Lung (tissue), 12 donors: ENCODE results near the gene NLGN3. TPM values are rescaled to one million over a fixed set of nuclear protein-coding genes. Genes with fewer than 3 reads are reported as not detected.
A peak's percentile ranks its signal among the peaks of the same experiment; 100 is the strongest.
"Not testable (repeated sequence)": the region's sequence is repeated elsewhere in the genome, so short reads cannot be mapped to it uniquely, and the experiment has no call there.

Experiments
- ATAC-seq: fragments of 200-7000 bp; cut with Tn5 transposase; one replicate; pipeline ENCODE4 v1.9.1; 2020; ENCODE audit warnings: moderate number of reproducible peaks; ENCODE audit not compliant: insufficient read depth, low FRiP score
- DNase-seq, 3 donors: peaks; one replicate each; pipeline ENCODE4 v3.0.0-alpha.2; 2013 to 2017
- H3K27ac ChIP-seq, 2 donors: one replicate each; pipeline ENCODE4 v1.5.1; 2013; ENCODE audit warnings: mild to moderate bottlenecking in 2 of 2, moderate library complexity in 2 of 2, control low read depth in 1 of 2, inconsistent platforms in 1 of 2, low read depth in 1 of 2, low read length in 1 of 2
- H3K27me3 ChIP-seq, 3 donors: one replicate each; pipeline ENCODE4 v1.5.1; 2013; ENCODE audit warnings: low read length in 2 of 3; ENCODE audit not compliant: control insufficient read depth in 3 of 3, insufficient read depth in 3 of 3
- H3K36me3 ChIP-seq, 4 donors: one replicate each; pipeline ENCODE4 v1.5.1; 2013; ENCODE audit warnings: low read length in 4 of 4, mild to moderate bottlenecking in 1 of 4, moderate library complexity in 1 of 4; ENCODE audit not compliant: control insufficient read depth in 4 of 4, insufficient read depth in 4 of 4
- H3K4me1 ChIP-seq, 5 donors: one replicate each; pipeline ENCODE4 v1.5.1; 2013; ENCODE audit warnings: low read length in 5 of 5, mild to moderate bottlenecking in 2 of 5, moderate library complexity in 1 of 5; ENCODE audit not compliant: control insufficient read depth in 5 of 5, insufficient read depth in 5 of 5
- H3K4me3 ChIP-seq: one replicate; pipeline ENCODE4 v1.5.1; 2013; ENCODE audit warnings: mild to moderate bottlenecking, control low read depth, moderate library complexity
- H3K9ac ChIP-seq, 2 donors: one replicate each; pipeline ENCODE4 v1.5.1; 2013; ENCODE audit warnings: low read length in 2 of 2, control low read depth in 1 of 2; ENCODE audit not compliant: insufficient read depth in 1 of 2
- H3K9me3 ChIP-seq, 4 donors: one replicate each; pipeline ENCODE4 v1.5.1; 2013; ENCODE audit warnings: low read length in 3 of 4, mild to moderate bottlenecking in 1 of 4, moderate library complexity in 1 of 4; ENCODE audit not compliant: control insufficient read depth in 4 of 4, insufficient read depth in 3 of 4
- WGBS, 2 donors: extraction: QIAGEN DNeasy Blood & Tissue Kit; methylation state at CpG; one replicate each; pipeline ENCODE4 v1.1.7; 2013; 5-methylcytosine and 5-hydroxymethylcytosine counted together
- polyA plus RNA-seq, 2 donors: library from polyadenylated mRNA; stranded (reverse); fragments of 200-250 nt; gene quantifications; one replicate each; pipeline ENCODE4 v1.2.1, GENCODE V29; 2013
- total RNA-seq, 2 donors: library from RNA; depleted of rRNA in 1 of 2; stranded (reverse); fragments of >200 nt in 1 of 2; gene quantifications; one replicate each; pipeline ENCODE4 v1.2.1, GENCODE V29; 2014 to 2021
- TF ChIP-seq, protein P1 (sequence below): IDR thresholded peaks from 2 replicates; pipeline ENCODE4 v1.5.1; 2012; ENCODE audit warnings: mild to moderate bottlenecking; ENCODE audit errors: control extremely low read depth, extremely low read depth
- donor health status: control.
- donor health status: control.
- donor health status: Bipolar disorder and iron deficiency.
- donor health status: healthy.
- donor health status: DM: yes; HTN: yes; CAD: no.

NLGN3 gene
- total and polyA plus RNA-seq, 4 donors: 0.20 to 1.5 (median 0.78) TPM

DNA sequence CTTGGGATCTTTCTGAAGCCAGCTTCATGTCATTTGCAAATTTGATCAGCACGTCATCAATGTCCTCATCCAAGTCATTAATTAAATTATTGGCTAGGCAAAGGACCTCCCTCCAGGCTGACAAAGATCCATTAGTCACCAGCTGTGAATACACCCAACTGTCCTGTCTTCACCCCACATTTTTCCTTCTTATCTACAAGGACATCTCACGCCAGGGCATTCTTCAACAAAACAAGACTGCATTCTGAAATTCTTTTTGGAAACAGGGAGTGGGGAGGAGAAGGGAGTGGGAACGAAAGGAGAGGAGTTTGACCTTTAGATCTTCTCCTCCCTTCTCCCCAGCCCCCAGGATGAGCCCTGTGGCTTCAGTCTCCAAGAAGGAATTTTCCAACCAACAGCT is 32.7 kb downstream of the NLGN3 start:
- H3K4me1 ChIP-seq: peaks cover 0 to under 1% (median 0%) of the 10 kb centered on the region in 5 donors
- no peak overlapping the region for H3K4me3 ChIP-seq
- H3K36me3 ChIP-seq: no peaks in the 10 kb centered on the region
- TF ChIP-seq, protein P1, sequence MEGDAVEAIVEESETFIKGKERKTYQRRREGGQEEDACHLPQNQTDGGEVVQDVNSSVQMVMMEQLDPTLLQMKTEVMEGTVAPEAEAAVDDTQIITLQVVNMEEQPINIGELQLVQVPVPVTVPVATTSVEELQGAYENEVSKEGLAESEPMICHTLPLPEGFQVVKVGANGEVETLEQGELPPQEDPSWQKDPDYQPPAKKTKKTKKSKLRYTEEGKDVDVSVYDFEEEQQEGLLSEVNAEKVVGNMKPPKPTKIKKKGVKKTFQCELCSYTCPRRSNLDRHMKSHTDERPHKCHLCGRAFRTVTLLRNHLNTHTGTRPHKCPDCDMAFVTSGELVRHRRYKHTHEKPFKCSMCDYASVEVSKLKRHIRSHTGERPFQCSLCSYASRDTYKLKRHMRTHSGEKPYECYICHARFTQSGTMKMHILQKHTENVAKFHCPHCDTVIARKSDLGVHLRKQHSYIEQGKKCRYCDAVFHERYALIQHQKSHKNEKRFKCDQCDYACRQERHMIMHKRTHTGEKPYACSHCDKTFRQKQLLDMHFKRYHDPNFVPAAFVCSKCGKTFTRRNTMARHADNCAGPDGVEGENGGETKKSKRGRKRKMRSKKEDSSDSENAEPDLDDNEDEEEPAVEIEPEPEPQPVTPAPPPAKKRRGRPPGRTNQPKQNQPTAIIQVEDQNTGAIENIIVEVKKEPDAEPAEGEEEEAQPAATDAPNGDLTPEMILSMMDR: no peak
- WGBS, 2 donors: 55 to 91% methylated on average over 3 of the region's 3 CpGs
- no peak overlapping the region for H3K9ac ChIP-seq
- H3K27me3 ChIP-seq: no peaks in the 10 kb centered on the region
- no peak overlapping the region for H3K27ac ChIP-seq
- DNase-seq: no peak
- ATAC-seq: no peak
- no peaks in the 10 kb centered on the region for H3K9me3 ChIP-seq

DNA sequence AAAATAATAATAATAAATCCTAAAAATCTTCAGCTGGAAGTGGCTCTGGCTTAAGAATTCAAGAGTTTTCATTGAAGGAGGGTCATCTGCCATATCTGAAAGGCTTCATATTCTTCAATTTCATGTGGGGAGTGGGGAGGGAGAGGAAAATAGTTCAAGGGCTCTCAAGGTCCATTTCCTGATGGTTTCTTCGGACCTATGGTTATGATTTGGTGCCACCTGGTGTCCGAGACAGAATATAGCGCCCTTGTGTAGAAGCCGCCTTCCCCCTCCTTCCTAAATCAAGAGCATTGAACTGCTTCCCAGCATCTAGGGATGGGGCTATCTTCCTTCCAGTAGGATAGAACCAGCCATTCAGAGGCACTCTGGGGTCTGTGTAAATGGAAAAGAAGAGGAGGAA is 34.3 kb downstream of the NLGN3 start:
- WGBS, 2 donors: 2 to 6% methylated on average over 4 of the region's 4 CpGs
- no peak for ATAC-seq
- Histone ChIP-seq H3K4me1 (peaks cover 0 to 16% (median 6%) of the 10 kb centered on the region in 5 donors), H3K4me3 (no peak overlapping the region), H3K27me3 (no peaks in the 10 kb centered on the region), H3K27ac (no peak overlapping the region), H3K36me3 (no peaks in the 10 kb centered on the region), H3K9me3 (no peaks in the 10 kb centered on the region), H3K9ac (no peak overlapping the region)
- TF ChIP-seq, protein P1: peak; percentile 81
- DNase-seq: peak; percentile 68 to 87 (median 83)

DNA sequence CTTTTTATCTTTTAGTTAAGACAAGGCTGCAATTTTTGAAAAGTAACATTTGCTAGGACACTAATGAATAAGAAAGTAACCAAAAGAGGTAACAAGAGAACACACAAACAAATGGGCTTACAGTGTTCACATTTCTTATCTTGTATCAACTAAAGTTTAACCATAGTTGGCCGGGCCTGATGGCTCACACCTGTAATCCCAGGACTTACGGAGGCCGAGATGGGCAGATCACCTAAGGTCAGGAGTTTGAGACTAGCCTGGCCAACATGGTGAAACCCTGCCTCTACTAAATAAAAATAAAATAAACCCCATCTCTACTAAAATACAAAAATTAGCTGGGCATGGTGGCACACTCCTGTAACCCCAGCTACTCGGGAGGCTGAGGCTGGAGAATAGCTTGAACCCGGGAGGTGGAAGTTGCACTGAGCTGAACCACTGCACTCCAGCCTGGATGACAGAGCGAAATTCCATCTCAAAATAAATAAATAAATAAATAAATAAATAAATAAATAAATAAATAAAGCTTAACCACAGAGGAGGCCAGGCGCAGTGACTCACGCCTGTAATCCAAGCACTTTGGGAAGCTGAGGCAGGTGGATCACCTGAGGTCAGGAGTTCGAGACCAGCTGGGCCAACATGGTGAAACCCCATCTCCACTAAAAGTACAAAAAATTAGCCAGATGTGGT is 36.1 kb downstream of the NLGN3 start:
- H3K27me3 ChIP-seq, H3K9ac ChIP-seq, H3K9me3 ChIP-seq, DNase-seq, H3K27ac ChIP-seq, ATAC-seq, H3K36me3 ChIP-seq, H3K4me3 ChIP-seq: not testable (repeated sequence)
- 82 to 87% methylated on average over 9 of the region's 9 CpGs for WGBS, 2 donors
- peaks cover 0 to 19% (median 7%) of the 10 kb centered on the region in 5 donors for H3K4me1 ChIP-seq

DNA sequence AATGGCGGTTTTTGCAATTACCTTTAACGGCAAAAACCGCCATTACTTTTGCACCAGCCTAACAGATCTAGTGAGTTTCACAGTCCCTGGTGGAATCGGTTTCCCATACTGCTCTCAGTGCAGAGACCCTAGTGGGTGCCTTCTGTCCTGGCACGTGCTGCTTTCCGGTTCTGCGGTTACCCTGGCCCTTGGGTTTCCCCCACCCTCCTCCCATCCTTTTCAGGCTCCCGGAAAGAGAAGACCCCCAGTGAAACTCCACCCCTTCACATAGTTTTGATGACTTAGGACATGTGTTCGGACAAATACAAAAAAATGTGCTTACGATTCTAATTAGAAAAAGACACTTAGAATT is 36.9 kb downstream of the NLGN3 start:
- Histone ChIP-seq H3K4me1 (peaks cover 0 to 19% (median 7%) of the 10 kb centered on the region in 5 donors), H3K4me3 (peak overlapping the region; percentile 16), H3K36me3 (no peaks in the 10 kb centered on the region), H3K9me3 (no peaks in the 10 kb centered on the region), H3K27me3 (no peaks in the 10 kb centered on the region), H3K27ac (peak overlapping the region; percentile 72 to 82), H3K9ac (peak overlapping the region; percentile 52 to 97)
- TF ChIP-seq, protein P1: no peak
- WGBS, 2 donors: 2 to 46% methylated on average over 7 to 10 of the region's 10 CpGs
- DNase-seq (no peak), ATAC-seq (peak; percentile 30)
